ENCODE results near the gene KRTAP22-2.

Gene KRTAP22-2
- total RNA-seq = 0 reads per million in 4 experiments

DNA sequence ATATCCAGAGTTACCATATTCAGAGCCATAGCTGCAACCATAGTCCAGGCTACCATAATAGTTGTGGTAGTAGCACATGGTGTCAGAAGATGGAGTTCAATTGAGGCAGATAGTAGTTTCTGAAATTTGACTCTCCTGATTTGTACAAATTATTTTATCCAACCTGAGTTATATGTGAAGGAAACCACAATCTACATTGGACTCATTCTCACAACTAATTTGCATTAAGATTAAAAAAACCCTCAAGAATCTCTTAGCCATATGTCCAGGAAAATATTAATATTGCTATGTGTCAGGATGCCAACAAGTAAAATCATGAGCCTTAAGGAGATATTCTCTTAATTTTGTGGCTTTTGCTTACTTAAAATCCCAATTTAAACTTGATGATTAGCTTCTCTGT lies at the start of gene KRTAP22-2:
KRTAP22-2 (minus strand) TSS at position 101 of the 400 bp plus-strand sequence.
- no peak for DNase-seq

DNA sequence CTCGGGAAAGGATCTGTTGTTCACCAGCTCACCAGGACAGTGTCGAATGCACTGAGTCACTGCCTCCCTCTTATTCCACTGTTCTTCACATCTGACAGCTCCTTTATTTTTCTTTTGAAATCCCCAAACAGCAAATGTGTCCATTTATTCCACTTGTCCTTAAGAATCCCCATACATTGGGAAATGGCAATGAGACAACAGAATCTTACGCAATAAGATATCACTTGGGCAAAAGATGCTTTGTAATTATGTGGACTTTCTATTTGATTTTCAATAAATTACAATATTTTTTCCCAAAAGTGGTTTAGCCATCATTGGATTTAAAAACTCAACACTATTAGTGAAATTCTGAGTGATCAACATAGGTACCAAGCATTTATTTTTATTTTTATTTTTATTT lies 48.5 kb upstream of the KRTAP22-2 start:
- DNase-seq = no peak

DNA sequence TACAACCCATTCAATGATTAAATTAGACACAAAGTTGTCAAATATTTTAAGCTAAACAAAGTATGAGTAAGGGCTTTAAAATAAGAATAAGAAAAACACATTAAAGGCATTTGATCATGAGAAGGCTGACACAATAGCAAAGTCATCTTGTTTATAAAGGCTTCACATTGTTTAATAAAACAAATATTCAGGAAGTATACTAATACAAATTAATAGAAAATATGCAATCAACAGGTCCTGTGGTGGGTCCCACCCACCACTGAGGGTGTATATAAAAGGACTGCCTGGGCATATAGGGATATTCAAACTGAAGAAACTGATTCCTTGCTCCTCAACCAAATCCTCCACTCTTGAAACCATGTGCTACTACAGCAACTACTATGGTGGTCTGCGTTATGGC lies 44.7 kb upstream of the KRTAP22-2 start, which contains the start of gene KRTAP20-2:
KRTAP20-2 (plus strand) TSS at position 301 of the 400 bp plus-strand sequence; CDS start at position 359, 58 bp downstream.
- DNase-seq = no peak

DNA sequence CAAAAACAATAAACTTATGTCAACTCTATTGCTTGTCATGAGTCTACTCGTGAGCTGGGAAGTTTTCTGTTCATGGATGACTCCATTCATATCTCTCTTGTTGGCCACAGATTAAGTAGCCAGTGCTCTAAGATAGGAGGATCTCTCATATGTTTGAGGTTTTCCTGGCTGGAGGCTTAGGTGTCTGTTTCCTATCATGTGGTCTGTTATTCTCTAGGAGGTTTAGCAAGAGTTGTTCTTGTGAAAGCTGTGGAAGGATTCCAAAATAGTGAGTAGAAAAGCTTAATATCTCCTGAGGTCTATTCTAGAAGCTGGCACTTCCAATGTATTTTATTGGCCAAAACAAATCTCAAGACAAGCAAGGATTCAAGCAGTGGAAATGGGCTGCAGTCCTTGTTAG lies 39.0 kb upstream of the KRTAP22-2 start:
- no peak for DNase-seq

DNA sequence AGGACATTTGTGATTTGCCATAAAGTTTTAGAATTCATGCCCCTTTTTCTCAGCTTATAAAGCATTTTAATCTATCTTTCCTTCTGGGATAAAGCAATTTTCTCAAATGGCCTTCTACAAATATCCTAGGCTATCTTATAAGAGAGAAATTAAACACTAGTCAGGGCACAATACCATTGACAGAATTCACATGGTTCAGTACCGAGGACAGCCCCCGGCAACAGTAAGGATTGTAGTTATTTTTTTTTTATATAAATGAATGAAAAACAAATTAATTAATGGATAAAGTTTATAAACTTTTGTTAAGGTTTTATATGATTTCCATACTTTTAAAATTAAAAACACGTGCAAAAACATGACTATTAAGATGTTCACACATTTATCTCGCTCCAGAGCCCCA lies 37.9 kb upstream of the KRTAP22-2 start:
- no peak for DNase-seq

DNA sequence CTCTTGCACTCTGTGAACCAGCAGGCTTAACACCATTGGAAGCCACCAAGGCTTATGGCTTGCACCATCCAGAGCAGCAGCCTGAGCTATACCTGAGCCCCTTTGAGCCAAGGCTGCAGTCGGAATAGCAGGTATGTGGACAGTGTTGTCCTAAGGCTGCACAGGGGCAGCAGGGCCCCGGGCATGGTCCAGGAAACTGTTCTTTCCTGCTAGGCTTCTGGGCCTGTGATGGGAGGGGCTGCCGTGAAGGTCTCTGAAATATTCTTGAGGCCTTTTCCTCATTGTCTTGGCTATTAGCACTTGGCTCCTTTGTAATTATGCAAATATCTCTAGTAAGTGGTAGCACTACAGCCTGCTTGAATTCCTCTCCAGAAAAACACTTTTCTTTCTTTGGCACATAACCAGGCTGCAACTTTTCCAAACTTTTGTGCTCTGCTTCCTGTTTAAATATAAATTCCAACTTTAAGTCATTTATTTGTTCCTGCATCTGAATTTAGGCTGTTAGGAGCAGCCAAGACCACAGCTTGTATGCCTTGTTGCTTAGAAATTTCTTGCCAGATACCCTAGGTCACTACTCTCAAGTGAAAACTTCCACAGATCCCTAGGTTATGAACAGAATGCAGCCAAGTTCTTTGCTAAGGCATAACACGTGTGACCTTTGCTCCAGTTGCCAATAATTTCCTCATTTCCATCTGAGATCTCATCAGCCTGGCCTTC lies 35.4 kb upstream of the KRTAP22-2 start:
- DNase-seq = no peak

DNA sequence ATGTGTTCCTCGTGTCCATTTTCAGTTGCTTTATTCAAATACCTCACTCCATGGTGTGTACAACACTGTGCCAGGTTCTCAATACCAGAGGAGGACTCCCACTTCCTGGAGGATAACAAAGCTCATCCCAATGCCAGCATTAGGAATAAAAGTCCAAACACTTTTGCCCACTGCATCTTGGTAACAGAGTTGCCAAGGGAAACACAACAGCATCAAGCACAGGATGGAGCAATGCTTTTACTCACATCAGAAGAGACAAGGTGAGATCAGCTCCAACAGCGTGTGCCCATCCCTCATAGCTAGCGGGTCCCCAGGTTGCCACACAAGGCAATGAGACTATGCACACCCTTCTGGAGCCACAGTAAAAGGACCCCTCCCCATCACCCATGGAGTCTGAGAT lies 33.2 kb upstream of the KRTAP22-2 start:
- DNase-seq = no peak

DNA sequence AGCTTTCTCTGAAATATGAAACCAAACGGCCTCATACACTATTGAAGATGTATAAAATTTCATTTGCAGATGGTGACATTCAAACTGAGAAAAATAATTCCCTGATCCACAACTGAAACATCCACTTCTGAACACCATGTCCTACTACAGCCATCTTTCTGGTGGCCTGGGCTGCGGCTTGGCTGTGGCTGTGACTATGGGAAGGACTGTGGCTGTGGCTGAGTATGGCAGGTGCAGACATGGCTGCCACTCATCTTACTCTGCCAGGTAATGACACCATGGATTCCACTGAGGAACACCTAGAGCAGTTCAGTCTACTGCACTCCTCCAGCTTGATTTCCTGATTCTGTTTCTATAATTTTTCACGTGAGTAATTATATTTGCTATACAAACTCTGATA lies 30.3 kb upstream of the KRTAP22-2 start, which contains the start of gene KRTAP20-4:
KRTAP20-4 (plus strand) TSS at position 106 of the 400 bp plus-strand sequence.
- DNase-seq = no peak

DNA sequence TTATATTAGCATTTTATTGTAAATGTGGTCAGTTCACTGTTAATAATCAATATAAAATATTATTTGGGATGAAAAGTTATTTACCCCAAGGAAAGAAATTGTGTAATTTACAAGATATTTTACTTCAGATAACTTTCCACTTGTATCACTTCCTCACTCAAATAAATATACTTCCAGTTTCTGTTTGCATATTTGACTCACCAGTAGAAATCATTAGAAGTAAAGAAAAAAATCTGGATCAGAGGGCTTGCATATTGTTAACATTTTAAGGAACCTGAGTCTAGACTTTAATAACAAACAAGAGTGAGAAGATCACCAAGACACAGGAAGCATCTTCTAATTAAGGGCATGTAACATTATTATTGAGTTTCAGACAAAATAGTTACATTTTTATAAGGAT lies 29.9 kb upstream of the KRTAP22-2 start:
- DNase-seq = no peak

DNA sequence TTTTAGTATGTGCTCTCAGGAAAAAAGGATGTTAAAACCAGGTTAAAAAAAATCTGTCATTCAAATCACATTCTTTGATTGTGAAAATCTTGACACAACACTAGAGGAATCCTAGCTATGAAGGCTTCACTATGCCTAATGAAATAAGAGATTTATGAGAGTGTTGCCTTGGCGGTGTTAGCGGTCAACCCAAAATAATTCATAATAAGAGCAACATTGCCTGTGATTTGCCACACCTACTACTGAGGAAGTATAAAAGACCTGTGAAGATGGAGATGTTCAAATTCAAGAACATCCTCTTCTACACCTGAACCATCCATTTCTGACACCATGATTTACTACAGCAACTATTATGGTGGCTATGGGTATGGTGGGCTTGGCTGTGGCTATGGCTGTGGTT lies 25.9 kb upstream of the KRTAP22-2 start, which contains the start of gene KRTAP20-1:
KRTAP20-1 (plus strand) TSS at position 301 of the 400 bp plus-strand sequence; CDS start at position 331, 30 bp downstream.
- DNase-seq = no peak

DNA sequence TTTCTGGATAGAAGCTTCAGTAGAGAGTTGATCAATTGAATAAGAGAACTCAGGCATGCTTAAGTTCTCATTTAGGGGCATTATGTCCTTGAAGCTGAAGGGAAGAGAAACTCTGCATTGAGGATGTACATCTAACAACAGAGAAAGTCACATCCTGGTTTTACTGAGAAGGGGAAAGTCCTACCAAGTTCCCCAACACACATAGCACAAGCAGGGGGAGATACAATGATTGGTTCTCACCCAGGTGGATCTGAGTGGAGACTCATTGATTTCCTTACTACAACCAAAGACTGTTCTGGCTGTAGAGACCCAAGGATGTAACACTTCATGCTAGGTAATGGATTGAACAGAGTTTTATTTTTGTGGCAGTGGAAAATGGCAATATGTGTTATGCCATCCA lies 25.0 kb upstream of the KRTAP22-2 start:
- DNase-seq = no peak

DNA sequence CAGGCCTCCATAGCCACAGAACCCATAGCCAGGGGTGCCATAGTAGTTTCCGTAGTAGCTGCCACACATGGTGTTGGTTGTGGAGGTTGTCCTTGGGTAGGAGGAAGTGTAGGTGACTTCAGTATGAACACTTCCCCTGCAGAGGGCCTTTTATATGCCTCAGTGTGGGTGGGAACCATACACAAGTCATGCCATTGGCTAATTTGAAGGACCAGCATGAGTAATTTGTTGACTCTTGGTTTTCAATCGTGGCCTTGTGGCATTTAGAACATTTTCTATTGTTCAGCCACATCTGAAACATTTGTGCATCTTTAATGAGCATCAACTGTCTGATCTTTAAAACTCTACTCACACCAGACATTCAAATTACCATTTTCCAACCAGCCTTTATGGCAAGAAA lies 23.6 kb upstream of the KRTAP22-2 start, which contains the start of gene KRTAP6-1:
KRTAP6-1 (minus strand) TSS at position 95 of the 400 bp plus-strand sequence; CDS start at position 69, 26 bp downstream.
- DNase-seq = no peak

DNA sequence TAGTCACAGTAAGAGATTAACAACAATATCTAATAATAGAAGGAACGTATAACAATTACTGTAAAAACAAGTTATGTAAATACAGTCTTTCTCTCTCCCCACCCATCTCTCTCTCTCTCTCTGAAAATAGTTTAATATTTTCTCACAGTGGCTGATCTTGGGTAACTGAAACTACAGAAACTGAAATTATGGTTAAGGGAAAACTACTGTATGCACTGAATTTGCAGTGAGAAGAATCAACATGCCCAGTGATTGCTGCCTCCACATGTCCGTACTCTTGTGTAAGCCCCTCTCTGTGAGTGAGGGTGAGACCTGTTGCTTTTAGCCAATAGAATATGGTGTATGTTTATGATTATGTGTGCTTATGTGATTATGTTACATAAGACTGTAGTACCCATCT lies 21.9 kb upstream of the KRTAP22-2 start:
- no peak for DNase-seq

DNA sequence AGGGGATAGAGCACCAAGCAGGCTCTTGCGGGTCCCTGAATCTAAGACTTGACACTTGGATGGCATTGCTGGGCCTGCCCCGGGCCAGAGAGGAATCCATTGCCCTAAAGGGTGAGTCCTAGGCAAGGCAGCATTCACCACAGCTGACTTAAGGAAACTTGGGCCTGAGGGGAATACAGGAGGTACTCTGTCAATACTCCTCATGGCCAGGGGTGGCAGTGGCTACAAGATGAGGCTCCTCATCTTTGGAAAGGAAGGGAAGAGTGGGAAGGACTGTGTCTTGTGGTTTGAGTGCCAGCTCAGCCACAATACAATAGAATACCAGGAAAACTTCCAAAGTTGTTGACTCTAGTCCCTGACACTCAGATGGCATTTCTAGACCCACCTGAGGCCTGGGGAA lies 15.8 kb upstream of the KRTAP22-2 start:
- no peak for DNase-seq

DNA sequence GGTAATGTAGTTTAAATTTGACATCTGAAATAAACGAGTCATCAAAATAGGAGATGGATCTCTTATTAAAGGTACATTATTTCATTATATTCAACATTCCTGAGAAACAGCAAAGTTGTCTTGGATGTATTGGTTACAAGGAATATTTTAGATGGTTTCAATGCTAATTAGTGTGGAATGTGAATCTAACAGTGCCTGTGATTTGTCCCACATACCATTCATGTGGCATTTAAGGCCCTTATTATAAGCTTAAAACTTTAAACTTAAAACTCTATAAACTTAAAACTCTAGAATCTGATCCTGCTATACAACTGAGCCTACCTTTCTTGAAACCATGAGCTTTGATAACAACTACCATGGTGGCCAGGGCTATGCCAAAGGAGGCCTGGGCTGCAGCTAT lies 10.6 kb upstream of the KRTAP22-2 start, which contains the start of gene KRTAP22-1:
KRTAP22-1 (plus strand) TSS at position 301 of the 400 bp plus-strand sequence.
- no peak for DNase-seq

DNA sequence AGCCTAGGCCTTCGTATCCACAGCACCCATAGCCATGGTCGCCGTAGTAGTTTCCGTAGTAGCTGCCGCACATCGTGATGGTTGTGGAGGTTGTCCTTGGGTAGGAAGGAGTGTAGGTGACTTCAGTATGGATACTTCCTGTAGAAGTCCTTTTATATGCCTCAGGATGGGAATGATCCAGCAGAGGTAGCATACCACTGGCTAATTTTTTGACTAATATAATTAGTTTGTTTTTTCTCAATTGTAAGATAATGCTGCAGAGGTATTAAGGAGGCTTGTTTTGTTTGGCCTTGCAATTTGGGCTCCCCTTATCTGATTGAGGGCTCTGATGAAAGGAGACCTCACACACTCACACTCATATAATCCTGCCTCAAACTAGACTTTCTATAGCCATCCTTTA lies 8.6 kb upstream of the KRTAP22-2 start, which contains the start of gene KRTAP6-2:
KRTAP6-2 (minus strand) TSS at position 101 of the 400 bp plus-strand sequence; CDS start at position 73, 28 bp downstream.
- DNase-seq = no peak

DNA sequence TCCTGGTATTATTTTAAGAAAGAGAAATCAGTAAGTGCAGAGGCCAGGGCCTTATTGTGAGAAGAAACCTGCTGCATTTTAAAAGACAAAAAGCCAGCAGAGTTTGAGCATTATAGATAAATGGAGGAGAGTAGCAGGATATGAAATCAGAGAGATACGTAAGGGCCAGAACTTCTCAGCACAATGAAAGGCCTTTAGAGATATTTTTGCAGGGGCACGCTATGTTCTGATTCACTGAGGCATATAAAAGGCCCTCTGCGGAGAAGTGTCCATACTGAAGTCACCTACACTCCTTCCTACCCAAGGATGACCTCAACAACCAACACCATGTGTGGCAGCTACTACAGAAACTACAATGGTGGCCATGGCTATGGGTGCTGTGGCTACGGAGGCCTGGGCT lies 1.9 kb upstream of the KRTAP22-2 start, which contains the start of gene KRTAP6-3:
KRTAP6-3 (plus strand) TSS at position 301 of the 400 bp plus-strand sequence; CDS start at position 307, 6 bp downstream.
- no peak for DNase-seq

DNA sequence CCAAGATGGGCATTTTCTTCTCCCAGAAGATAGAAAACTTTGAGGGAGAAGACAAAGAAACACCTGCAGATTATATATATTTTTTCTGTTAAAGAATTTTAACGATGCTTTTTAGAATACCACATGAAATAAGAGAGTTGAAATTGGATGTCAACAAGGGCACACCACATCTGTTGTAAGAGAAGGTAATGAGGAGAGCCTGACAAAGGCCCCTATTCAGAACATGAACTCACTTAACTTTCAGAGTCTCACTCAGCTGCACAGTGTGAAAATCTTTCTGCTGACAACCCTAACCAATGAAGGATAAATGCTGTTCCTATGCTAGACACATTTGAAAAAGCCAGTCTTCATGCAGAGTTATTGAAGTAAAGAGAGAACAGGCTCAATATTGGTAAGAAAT lies 7.3 kb downstream of the KRTAP22-2 start:
- DNase-seq = no peak

DNA sequence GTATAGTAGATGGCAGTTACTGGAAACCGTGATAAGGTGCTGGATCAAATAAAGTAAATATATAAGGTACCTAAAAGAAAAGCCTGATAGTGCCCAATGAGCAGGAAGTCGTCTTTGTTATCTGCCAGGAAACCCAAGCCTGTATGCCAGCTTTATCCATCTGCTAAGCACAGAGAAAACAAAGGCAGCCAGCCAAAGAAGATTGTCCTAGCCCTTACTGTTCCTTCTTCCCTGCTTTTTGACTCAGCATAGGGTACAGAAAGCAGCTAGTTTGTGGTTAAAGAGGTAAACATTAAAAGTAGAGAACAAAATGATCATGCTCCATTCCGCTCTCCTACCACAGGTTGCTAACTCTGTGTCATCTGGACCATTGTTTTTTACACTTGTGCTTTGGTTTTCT lies 10.1 kb downstream of the KRTAP22-2 start:
- no peak for DNase-seq

DNA sequence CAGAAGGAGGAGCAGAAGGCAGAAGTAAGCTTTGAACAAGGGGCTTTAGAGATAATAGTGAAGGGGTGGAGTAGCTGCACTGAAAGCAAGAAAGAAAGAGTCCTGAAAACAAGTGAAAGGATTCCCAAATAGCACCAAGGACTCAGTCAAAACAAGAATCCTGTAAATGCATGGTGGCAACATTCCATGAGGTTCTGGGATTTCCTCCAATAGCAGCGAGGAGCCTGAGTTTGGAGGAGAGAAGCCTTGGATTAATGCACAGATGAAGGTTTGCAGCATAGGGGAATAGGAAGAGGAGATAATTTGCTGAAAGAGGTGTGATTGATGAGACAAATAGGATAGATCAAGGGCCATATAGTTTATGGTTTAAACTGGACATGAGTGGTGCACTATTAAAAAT lies 10.9 kb downstream of the KRTAP22-2 start:
- DNase-seq = no peak

DNA sequence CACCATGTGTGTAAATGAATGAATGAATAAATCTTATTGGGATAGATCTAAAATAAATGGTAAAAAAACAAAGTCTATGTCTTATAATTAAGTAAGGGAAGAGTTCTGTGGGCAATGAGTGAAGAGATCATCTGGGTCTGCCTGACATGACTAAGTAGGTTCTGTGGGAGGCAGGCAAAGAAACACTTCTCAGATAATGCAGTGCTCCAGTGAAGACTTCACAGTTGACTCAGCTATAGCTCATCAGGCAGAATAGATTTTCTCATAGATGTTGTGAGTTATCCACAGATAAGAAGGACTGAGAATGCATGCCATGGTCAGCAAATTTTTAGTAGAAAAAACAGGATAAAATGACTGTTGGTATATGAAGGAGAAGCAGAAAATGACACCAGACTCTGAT lies 12.4 kb downstream of the KRTAP22-2 start:
- DNase-seq = no peak

DNA sequence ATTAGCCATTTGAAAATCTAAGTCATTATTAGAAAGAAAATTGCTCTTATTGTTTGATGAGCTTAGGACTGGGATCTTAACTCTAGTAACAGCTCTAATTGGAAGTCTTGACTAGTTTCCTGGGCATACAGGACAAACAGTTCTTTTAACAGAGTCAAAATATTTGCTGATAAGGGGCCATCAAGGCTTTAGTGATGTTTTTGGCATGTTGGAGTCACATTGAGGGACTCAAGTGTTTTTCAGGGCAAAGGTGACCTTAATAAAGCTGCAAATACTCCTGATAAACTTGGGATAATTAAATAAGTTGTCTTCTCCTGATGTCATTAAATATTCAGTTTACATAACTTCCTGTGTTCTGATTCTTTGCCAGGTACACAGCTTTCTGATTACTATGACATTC lies 22.6 kb downstream of the KRTAP22-2 start:
- no peak for DNase-seq

DNA sequence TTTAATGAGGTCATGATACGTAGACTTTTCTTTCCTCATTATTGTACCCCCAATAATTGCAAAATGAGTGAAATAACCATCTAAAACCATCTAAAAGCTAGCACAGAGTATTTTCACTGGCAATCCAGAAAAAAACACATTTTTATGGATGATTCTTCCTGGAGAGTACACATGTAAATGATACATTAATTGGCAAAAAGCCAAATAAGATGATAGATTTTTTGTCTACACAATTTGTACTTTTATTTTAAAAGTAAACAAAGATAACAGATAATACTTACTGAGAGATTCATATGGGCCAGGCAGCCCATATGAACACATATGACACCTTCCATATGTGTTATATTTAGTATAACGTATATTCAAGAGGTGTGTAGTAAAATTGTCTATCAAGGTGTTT lies 26.6 kb downstream of the KRTAP22-2 start:
- no peak for DNase-seq

DNA sequence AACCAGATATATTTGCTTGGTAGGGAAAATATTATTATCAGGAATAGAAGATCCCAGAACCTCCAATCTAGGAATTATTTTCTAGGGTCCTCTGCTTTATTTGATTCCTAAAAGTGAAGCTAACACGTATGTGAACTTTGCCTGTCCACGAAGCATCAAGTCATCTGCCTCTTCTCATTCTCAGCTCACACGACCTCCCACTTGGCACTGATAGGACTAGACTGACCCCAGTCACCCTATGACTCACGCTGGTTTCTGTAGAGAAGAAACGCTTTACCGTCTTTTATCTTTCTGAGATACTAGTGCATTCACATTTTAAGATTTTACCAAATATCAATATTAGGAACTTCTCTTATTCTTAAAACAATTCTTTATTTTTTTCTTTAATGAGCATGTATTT lies 27.1 kb downstream of the KRTAP22-2 start:
- DNase-seq = no peak
